Epidermal melanocyte (primary cell): ENCODE data around the gene TXNDC5.
"Not testable (repeated sequence)": the region's sequence is repeated elsewhere in the genome, so short reads cannot be mapped to it uniquely, and the experiment has no call there.

Experiments used
- DNase-seq: peaks from one replicate; pipeline ENCODE4 v3.0.0; 2011; ENCODE audit warnings: low spot score; ENCODE audit not compliant: insufficient read length

The TXNDC5 gene

GRCh38 chr6:7897461-7898192, 13.0 kb downstream of the TXNDC5 start:
- no peak for DNase-seq

GRCh38 chr6:7896465-7896987, 14.1 kb downstream of the TXNDC5 start:
- no peak for DNase-seq

- DNase-seq, result no peak
These were observed 15.5 kb downstream of the TXNDC5 start for GRCh38 chr6:7895125-7895423.

- DNase-seq, result no peak
These were observed 16.1 kb downstream of the TXNDC5 start for GRCh38 chr6:7894262-7895124.

- DNase-seq, result no peak
These were observed 17.2 kb downstream of the TXNDC5 start for GRCh38 chr6:7893342-7893741.

- DNase-seq, result not testable (repeated sequence)
These were observed 18.2 kb downstream of the TXNDC5 start for GRCh38 chr6:7892367-7892766.

- DNase-seq, result no peak
These were observed 19.3 kb downstream of the TXNDC5 start for GRCh38 chr6:7891078-7891872.

GRCh38 chr6:7888587-7889357, 21.8 kb downstream of the TXNDC5 start:
- no peak for DNase-seq

- DNase-seq, result no peak
These were observed 23.2 kb downstream of the TXNDC5 start for GRCh38 chr6:7887278-7887991.

GRCh38 chr6:7886132-7886531, 24.5 kb downstream of the TXNDC5 start:
- no peak for DNase-seq

GRCh38 chr6:7883381-7883780, 27.2 kb downstream of the TXNDC5 start:
- no peak for DNase-seq

- no peak for DNase-seq
These were observed 27.9 kb downstream of the TXNDC5 start for GRCh38 chr6:7882505-7883257.

GRCh38 chr6:7881765-7882500, 28.7 kb downstream of the TXNDC5 start:
- no peak for DNase-seq

- no peak for DNase-seq
These were observed 29.9 kb downstream of the TXNDC5 start for GRCh38 chr6:7880718-7881107.

- DNase-seq, result no peak
These were observed 30.4 kb downstream of the TXNDC5 start for GRCh38 chr6:7879980-7880717.

GRCh38 chr6:7879579-7879978, 31.0 kb downstream of the TXNDC5 start:
- DNase-seq, result no peak

- DNase-seq, result no peak
These were observed 31.5 kb downstream of the TXNDC5 start for GRCh38 chr6:7879043-7879442.

GRCh38 chr6:7878401-7878964, 32.1 kb downstream of the TXNDC5 start:
- no peak for DNase-seq
